HepG2 (cell line): Measurements from ENCODE around the gene BMF. TPM values are rescaled to one million over a fixed set of nuclear protein-coding genes. Genes with fewer than 3 reads are reported as not detected.

Experiments used
- AKAP8 ChIP-seq: sonication (generic); formaldehyde crosslinking; IDR thresholded peaks from 2 replicates; pipeline ENCODE4 v1.5.1; 2020; ENCODE audit warnings: mild to moderate bottlenecking, missing genetic modification reagents
- ATF7 ChIP-seq, 2 experiments: fragments of 450-650 bp in 1 of 2; sonication (generic) in 1 of 2; formaldehyde crosslinking in 1 of 2; IDR thresholded peaks; 2 replicates each; pipeline versions ENCODE4 v1.4.0 to v1.6.1; 2016 to 2020; ENCODE audit warnings: antibody characterized with exemption in 1 of 2, mild to moderate bottlenecking in 1 of 2, missing genetic modification reagents in 1 of 2
- HES4 ChIP-seq: sonication (generic); formaldehyde crosslinking; IDR thresholded peaks from 2 replicates; pipeline ENCODE4 v1.9.0; 2021; ENCODE audit warnings: mild to moderate bottlenecking, missing genetic modification reagents, borderline replicate concordance
- KAT7 ChIP-seq: IDR thresholded peaks from 2 replicates; pipeline ENCODE4 v1.6.1; 2018; ENCODE audit warnings: borderline replicate concordance, missing compliant biosample characterization
- MTA1 ChIP-seq: sonication (generic); formaldehyde crosslinking; IDR thresholded peaks from 2 replicates; pipeline ENCODE4 v1.4.0; 2020; ENCODE audit warnings: missing genetic modification reagents, mild to moderate bottlenecking, borderline replicate concordance
- NR2F6 ChIP-seq, 2 experiments: IDR thresholded peaks; 2 replicates each; pipeline ENCODE4 v1.6.1; 2016; ENCODE audit warnings: antibody characterized with exemption in 1 of 2, mild to moderate bottlenecking in 1 of 2
- ZFP90 ChIP-seq: sonication (generic); formaldehyde crosslinking; IDR thresholded peaks from 2 replicates; pipeline ENCODE4 v1.8.0; 2022; ENCODE audit warnings: missing genetic modification reagents, mild to moderate bottlenecking, inconsistent platforms, borderline replicate concordance
- ZNF552 ChIP-seq: sonication (generic); formaldehyde crosslinking; IDR thresholded peaks from 2 replicates; pipeline ENCODE4 v1.9.0; 2022; ENCODE audit warnings: missing genetic modification reagents, mild to moderate bottlenecking, borderline replicate concordance
- ZNF883 ChIP-seq: sonication (generic); formaldehyde crosslinking; IDR thresholded peaks from 2 replicates; pipeline ENCODE4 v1.5.1; 2020; ENCODE audit warnings: mild to moderate bottlenecking, missing genetic modification reagents; ENCODE audit errors: not compliant biosample characterization
- polyA plus RNA-seq, 8 experiments: library from polyadenylated mRNA; depleted of rRNA in 3 of 8; stranded (reverse) in 7 of 8; unstranded in 1 of 8; fragments of >200 nt; fragmentation: Illumina TruSeq in 4 of 8; extraction: Trizol in 4 of 8; gene quantifications; 2 replicates each; pipeline versions ENCODE4 v1.2.1 to v1.2.3, GENCODE V29; 2011 to 2016; ENCODE audit warnings: low read depth in 4 of 8, missing spikeins in 1 of 8, mixed read lengths in 1 of 8; ENCODE audit not compliant: insufficient read depth in 1 of 8
- total RNA-seq, 5 experiments: library from RNA; depleted of rRNA; stranded (reverse); fragments of >200 nt; fragmentation: Illumina TruSeq; extraction: Trizol; gene quantifications; 2 replicates each; pipeline ENCODE4 v1.2.3, GENCODE V29; 2016; ENCODE audit warnings: low read depth in 1 of 5
- TF ChIP-seq, protein P1 (sequence below): sonication (generic); formaldehyde crosslinking; conservative IDR thresholded peaks from 2 replicates; pipeline ENCODE4 v1.4.0; 2020; ENCODE audit warnings: mild to moderate bottlenecking, missing genetic modification reagents, moderate library complexity
- TF ChIP-seq, protein P2 (sequence below): IDR thresholded peaks from 2 replicates; pipeline ENCODE4 v1.6.1; 2016; ENCODE audit warnings: low read depth, control low read depth
- TF ChIP-seq, protein P3 (sequence below): sonication (generic); formaldehyde crosslinking; IDR thresholded peaks from 2 replicates; pipeline ENCODE4 v1.9.0; 2022; ENCODE audit warnings: missing genetic modification reagents, mild to moderate bottlenecking, borderline replicate concordance

Gene BMF
- total and polyA plus RNA-seq, 2 of the 13 experiments (the other 11 are each of a cell fraction or from before 2014, with no cell fraction given) = 8.7 to 15.9 TPM

DNA sequence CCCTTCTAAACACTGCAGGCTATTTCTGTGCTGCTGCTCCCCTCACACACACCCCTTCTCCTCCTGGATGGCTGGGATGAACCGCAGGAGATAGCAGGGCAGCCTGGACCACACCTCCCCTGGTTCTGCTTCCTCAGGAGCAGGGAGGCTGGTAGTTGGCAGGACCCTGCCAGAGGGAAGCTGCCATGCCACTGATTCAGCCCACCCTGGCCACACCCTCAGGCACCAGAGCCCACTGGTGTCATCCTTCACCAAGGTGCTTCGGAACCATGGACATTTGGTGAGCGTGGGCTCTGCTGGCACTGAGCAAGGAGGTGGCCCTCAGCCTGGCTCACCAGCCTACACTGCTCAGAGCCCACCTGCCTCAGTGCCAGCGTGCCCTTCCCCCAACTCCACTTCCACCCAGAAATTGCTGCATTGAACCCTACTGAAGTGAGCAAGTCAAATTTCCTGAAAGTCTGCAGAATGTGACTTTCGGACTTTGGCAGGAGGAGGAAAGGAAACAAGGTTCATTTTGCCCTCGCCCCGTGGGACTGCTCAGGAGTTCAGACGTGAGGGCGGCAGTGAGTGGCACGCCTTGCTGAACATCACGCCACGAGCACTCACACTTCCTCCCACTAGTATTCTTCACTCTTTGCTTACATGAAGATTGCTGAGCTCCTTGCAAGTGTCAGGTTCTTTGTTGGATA is 26.3 kb downstream of the BMF start (continued):
- no peak for TF ChIP-seq ATF7 (IDR thresholded peaks at IDR 0.05)
- no peak for TF ChIP-seq ATF7 (CRISPR knock-in tag; IDR thresholded peaks at IDR 0.05)
- TF ChIP-seq, protein P1, sequence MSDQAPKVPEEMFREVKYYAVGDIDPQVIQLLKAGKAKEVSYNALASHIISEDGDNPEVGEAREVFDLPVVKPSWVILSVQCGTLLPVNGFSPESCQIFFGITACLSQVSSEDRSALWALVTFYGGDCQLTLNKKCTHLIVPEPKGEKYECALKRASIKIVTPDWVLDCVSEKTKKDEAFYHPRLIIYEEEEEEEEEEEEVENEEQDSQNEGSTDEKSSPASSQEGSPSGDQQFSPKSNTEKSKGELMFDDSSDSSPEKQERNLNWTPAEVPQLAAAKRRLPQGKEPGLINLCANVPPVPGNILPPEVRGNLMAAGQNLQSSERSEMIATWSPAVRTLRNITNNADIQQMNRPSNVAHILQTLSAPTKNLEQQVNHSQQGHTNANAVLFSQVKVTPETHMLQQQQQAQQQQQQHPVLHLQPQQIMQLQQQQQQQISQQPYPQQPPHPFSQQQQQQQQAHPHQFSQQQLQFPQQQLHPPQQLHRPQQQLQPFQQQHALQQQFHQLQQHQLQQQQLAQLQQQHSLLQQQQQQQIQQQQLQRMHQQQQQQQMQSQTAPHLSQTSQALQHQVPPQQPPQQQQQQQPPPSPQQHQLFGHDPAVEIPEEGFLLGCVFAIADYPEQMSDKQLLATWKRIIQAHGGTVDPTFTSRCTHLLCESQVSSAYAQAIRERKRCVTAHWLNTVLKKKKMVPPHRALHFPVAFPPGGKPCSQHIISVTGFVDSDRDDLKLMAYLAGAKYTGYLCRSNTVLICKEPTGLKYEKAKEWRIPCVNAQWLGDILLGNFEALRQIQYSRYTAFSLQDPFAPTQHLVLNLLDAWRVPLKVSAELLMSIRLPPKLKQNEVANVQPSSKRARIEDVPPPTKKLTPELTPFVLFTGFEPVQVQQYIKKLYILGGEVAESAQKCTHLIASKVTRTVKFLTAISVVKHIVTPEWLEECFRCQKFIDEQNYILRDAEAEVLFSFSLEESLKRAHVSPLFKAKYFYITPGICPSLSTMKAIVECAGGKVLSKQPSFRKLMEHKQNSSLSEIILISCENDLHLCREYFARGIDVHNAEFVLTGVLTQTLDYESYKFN (CRISPR knock-in tag) = peak; percentile 70; the same call in 1 of the 2 replicates
- TF ChIP-seq AKAP8 (CRISPR knock-in tag) = 0 out of 2 replicates have a peak, but pooled peaks have one; percentile 48
- TF ChIP-seq KAT7 (CRISPR knock-in tag) = peak; percentile 24; the same call in 1 of the 2 replicates
- no peak for TF ChIP-seq ZFP90 (CRISPR knock-in tag)
- TF ChIP-seq, protein P2, sequence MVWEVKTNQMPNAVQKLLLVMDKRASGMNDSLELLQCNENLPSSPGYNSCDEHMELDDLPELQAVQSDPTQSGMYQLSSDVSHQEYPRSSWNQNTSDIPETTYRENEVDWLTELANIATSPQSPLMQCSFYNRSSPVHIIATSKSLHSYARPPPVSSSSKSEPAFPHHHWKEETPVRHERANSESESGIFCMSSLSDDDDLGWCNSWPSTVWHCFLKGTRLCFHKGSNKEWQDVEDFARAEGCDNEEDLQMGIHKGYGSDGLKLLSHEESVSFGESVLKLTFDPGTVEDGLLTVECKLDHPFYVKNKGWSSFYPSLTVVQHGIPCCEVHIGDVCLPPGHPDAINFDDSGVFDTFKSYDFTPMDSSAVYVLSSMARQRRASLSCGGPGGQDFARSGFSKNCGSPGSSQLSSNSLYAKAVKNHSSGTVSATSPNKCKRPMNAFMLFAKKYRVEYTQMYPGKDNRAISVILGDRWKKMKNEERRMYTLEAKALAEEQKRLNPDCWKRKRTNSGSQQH (CRISPR knock-in tag) = no peak
- TF ChIP-seq HES4 (CRISPR knock-in tag) = 0 out of 2 replicates have a peak, but pooled peaks have one; percentile 54
- TF ChIP-seq MTA1 (CRISPR knock-in tag) = 0 out of 2 replicates have a peak, but pooled peaks have one; percentile 2
- TF ChIP-seq, protein P3, sequence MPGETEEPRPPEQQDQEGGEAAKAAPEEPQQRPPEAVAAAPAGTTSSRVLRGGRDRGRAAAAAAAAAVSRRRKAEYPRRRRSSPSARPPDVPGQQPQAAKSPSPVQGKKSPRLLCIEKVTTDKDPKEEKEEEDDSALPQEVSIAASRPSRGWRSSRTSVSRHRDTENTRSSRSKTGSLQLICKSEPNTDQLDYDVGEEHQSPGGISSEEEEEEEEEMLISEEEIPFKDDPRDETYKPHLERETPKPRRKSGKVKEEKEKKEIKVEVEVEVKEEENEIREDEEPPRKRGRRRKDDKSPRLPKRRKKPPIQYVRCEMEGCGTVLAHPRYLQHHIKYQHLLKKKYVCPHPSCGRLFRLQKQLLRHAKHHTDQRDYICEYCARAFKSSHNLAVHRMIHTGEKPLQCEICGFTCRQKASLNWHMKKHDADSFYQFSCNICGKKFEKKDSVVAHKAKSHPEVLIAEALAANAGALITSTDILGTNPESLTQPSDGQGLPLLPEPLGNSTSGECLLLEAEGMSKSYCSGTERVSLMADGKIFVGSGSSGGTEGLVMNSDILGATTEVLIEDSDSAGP (CRISPR knock-in tag) = peak; percentile 45; the same call in 1 of the 2 replicates
- peak; percentile 53 for TF ChIP-seq ZNF883 (CRISPR knock-in tag)
- TF ChIP-seq ZNF552 = no peak
- peak; percentile 26; the same call in 1 of the 2 replicates for TF ChIP-seq NR2F6 (IDR thresholded peaks at IDR 0.05)
- no peak for TF ChIP-seq NR2F6 (CRISPR knock-in tag; IDR thresholded peaks at IDR 0.05)
